Endothelial cell (in vitro differentiated cells): ENCODE results near the gene BAZ1B. TPM values are rescaled to one million over a fixed set of nuclear protein-coding genes. Genes with fewer than 3 reads are reported as not detected.
"Not testable (repeated sequence)": the region's sequence is repeated elsewhere in the genome, so short reads cannot be mapped to it uniquely, and the experiment has no call there.

Experiments used
- DNase-seq: peaks from one replicate; pipeline ENCODE4 v3.0.0; 2021; ENCODE audit warnings: low spot score
- H3K27ac Mint-ChIP-seq: one replicate; pipeline ENCODE4 v1.8.0; 2021; ENCODE audit warnings: mixed read lengths, inconsistent platforms; ENCODE audit not compliant: unreplicated experiment
- H3K27me3 Mint-ChIP-seq: one replicate; pipeline ENCODE4 v1.8.0; 2021; ENCODE audit warnings: mild to moderate bottlenecking, moderate library complexity, mixed read lengths, inconsistent platforms; ENCODE audit not compliant: unreplicated experiment
- H3K36me3 Mint-ChIP-seq: one replicate; pipeline ENCODE4 v1.8.0; 2021; ENCODE audit warnings: mild to moderate bottlenecking, low read depth, mixed read lengths, inconsistent platforms; ENCODE audit not compliant: unreplicated experiment
- H3K4me1 Mint-ChIP-seq: one replicate; pipeline ENCODE4 v1.8.0; 2021; ENCODE audit warnings: mild to moderate bottlenecking, mixed read lengths, inconsistent platforms; ENCODE audit not compliant: unreplicated experiment
- H3K4me3 Mint-ChIP-seq: one replicate; pipeline ENCODE4 v1.8.0; 2021; ENCODE audit warnings: mild to moderate bottlenecking, mixed read lengths, inconsistent platforms; ENCODE audit not compliant: unreplicated experiment
- H3K9me3 Mint-ChIP-seq: one replicate; pipeline ENCODE4 v1.8.0; 2021; ENCODE audit warnings: mixed read lengths, inconsistent platforms; ENCODE audit not compliant: unreplicated experiment
- total RNA-seq: library from RNA; stranded (reverse); fragmentation: NEBNext Ultra II Directional; extraction: Animal tissue kit (Norgen Biotek cat#: 25700); gene quantifications from one replicate; pipeline ENCODE4 v1.2.1, GENCODE V29; 2021; ENCODE audit not compliant: unreplicated experiment
- TF ChIP-seq, protein P1 (sequence below): fragments of 200-600 bp; sonication (generic); IDR thresholded peaks from one replicate; pipeline ENCODE4 v1.5.0; 2021; ENCODE audit warnings: antibody characterized with exemption; ENCODE audit not compliant: unreplicated experiment

BAZ1B gene
- total RNA-seq, 1 donor from 2014 or later = 56.5 TPM

DNA sequence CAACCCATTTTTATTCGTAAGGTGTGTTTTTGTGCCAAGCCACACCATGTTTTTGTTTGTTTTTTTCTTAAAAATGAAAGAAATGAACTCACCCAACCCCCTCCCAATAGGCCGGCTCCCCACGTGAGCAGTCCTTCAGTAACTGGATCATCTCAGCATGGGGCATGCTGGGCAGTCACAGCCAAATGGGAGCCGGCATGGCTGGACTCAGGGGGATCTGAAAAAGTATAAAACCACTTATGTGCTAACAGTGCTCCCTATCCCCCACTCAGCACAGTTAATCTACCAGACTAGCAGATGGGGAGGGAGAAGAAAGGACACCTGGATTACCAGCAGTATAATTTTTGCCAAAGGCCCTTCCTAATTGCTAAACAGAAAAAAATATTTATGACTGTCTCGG is 39.3 kb downstream of the BAZ1B start:
- Mint-ChIP-seq H3K27ac (no peak overlapping the region), H3K4me3 (no peak overlapping the region), H3K4me1 (no peaks in the 10 kb centered on the region), H3K27me3 (peaks cover 1% of the 10 kb centered on the region), H3K36me3 (peaks cover 21% of the 10 kb centered on the region), H3K9me3 (no peaks in the 10 kb centered on the region)
- DNase-seq = no peak
- TF ChIP-seq, protein P1, sequence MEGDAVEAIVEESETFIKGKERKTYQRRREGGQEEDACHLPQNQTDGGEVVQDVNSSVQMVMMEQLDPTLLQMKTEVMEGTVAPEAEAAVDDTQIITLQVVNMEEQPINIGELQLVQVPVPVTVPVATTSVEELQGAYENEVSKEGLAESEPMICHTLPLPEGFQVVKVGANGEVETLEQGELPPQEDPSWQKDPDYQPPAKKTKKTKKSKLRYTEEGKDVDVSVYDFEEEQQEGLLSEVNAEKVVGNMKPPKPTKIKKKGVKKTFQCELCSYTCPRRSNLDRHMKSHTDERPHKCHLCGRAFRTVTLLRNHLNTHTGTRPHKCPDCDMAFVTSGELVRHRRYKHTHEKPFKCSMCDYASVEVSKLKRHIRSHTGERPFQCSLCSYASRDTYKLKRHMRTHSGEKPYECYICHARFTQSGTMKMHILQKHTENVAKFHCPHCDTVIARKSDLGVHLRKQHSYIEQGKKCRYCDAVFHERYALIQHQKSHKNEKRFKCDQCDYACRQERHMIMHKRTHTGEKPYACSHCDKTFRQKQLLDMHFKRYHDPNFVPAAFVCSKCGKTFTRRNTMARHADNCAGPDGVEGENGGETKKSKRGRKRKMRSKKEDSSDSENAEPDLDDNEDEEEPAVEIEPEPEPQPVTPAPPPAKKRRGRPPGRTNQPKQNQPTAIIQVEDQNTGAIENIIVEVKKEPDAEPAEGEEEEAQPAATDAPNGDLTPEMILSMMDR = no peak

DNA sequence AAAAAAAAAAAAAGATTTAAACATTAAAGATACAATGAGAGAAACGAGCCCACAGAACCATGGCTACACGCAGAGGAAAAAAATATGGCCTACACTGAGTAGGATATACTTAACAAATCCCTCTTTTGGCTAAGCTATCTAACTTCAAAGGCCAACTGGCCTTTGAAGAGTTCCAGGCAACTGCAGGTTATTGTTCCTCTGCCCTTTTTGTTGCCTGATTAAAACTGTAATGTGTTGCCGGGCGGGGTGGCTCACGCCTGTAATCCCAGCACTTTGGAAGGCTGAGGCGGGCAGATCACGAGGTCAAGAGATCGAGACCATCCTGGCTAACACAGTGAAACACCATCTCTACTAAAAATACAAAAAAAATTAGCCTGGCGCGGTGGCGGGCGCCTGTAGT is 40.6 kb downstream of the BAZ1B start:
- DNase-seq, H3K4me1 Mint-ChIP-seq, H3K9me3 Mint-ChIP-seq, H3K27ac Mint-ChIP-seq, H3K4me3 Mint-ChIP-seq, H3K27me3 Mint-ChIP-seq: not testable (repeated sequence)
- H3K36me3 Mint-ChIP-seq = peaks cover 29% of the 10 kb centered on the region

DNA sequence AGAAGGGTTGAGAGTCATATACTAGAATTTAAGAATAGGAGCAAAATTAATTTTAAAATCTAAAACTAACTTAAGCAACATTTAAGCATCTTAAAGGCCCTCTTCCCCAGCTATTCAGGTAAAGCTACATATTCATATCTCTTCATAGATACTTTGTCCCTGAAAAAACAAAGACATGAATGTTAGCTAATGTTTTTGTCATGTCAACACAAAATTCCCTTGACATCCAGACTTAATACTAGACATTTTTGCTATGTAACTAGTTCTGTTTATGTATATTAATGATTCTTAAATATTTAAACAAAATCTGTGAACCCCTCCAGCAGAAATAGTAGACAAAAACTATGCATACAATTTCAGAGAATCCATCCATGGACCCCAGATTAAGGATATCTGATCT is 43.5 kb downstream of the BAZ1B start:
- Mint-ChIP-seq H3K36me3 (peaks cover 33% of the 10 kb centered on the region), H3K4me3 (no peak overlapping the region), H3K27me3 (peaks cover 1% of the 10 kb centered on the region), H3K4me1 (no peaks in the 10 kb centered on the region), H3K9me3 (no peaks in the 10 kb centered on the region), H3K27ac (no peak overlapping the region)
- TF ChIP-seq, protein P1 = no peak
- no peak for DNase-seq

DNA sequence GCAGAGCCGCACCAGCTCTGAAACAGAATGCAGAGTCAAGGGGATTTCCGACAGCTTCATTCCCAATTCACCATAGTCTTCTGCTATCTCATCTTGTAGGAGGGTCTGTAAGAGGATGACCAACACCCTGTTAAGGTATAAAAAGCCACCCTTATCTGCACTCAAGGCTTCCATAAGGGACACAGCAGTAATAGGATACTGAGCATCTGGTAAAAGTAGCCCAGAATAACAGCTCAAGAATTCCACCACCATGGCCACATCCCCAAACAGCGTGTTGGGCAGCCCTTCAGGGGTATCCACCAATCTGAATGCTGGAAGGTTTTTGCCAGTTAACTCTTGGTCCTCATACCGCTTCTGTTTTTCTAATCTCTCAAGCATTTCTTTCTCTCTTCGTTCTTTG is 44.7 kb downstream of the BAZ1B start:
- no peaks in the 10 kb centered on the region for H3K4me1 Mint-ChIP-seq

DNA sequence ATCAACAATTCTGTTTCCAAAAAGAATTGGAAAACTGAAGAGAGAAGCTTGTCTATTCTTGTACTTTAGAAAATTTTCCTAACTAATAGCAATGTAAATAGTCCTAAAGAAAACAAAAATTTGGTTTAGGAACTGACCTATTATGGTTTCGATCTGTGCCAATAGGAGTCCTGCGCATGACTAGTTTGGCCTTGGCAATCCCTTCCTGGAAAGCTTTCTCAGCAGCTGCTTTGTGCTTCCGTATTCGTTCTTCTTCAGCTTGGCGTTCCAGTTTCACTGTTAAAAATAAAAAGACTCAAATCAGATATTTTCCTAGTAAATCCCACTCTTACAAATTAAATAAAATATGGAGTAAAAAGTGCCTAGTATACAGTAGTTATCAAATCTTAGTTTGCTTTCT is 51.9 kb downstream of the BAZ1B start:
- Mint-ChIP-seq H3K36me3 (peaks cover 15% of the 10 kb centered on the region), H3K9me3 (no peaks in the 10 kb centered on the region), H3K4me3 (no peak overlapping the region), H3K27me3 (no peaks in the 10 kb centered on the region), H3K4me1 (no peaks in the 10 kb centered on the region), H3K27ac (no peak overlapping the region)
- DNase-seq = no peak
- TF ChIP-seq, protein P1 = no peak

More for the DNA sequence above, 44.7 kb downstream of the BAZ1B start:
- Mint-ChIP-seq H3K27ac (no peak overlapping the region), H3K4me3 (no peak overlapping the region), H3K36me3 (peaks cover 33% of the 10 kb centered on the region), H3K9me3 (no peaks in the 10 kb centered on the region), H3K27me3 (peaks cover 1% of the 10 kb centered on the region)
- no peak for DNase-seq
- TF ChIP-seq, protein P1 = no peak

DNA sequence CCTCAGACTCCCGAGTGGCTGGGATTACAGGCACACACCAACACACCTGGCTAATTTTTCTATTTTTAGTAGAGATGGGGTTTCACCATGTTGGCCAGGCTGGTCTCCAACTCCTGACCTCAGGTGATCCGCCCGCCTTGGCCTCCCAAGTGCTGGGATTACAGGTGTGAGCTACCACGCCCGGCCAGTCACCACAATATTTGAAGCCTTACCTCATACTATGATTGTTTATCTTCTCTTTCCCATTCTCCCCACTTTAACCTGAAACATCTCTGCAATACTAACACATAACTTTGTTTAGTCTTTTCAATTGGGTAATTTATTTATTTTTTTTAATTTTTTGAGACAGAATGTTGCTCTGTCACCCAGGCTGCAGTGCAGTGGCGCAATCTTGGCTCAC is 55.0 kb downstream of the BAZ1B start:
- H3K27ac Mint-ChIP-seq, H3K4me1 Mint-ChIP-seq, DNase-seq, H3K27me3 Mint-ChIP-seq, H3K9me3 Mint-ChIP-seq, H3K4me3 Mint-ChIP-seq: not testable (repeated sequence)
- H3K36me3 Mint-ChIP-seq = peaks cover 35% of the 10 kb centered on the region
